ENCODE data around the gene PRKCE. TPM values are rescaled to one million over a fixed set of nuclear protein-coding genes. Genes with fewer than 3 reads are reported as not detected.

PRKCE gene
- total RNA-seq, 1 donor, result 12.5 TPM

GRCh38 chr2:45777996-45778719, 126.7 kb downstream of the PRKCE start:
- no peak overlapping the region for H3K4me3 ChIP-seq (ENCODE audit: low read depth, low read length)
- TF ChIP-seq CTCF (IDR thresholded peaks at IDR 0.05; ENCODE audit: insufficient read depth, low read length), result no peak
- no peak for DNase-seq (ENCODE audit: low read depth)

- no peak overlapping the region for H3K4me3 ChIP-seq (ENCODE audit: low read depth, low read length)
- DNase-seq (ENCODE audit: low read depth), result peak; percentile 83
- peak; percentile 80 for TF ChIP-seq CTCF (IDR thresholded peaks at IDR 0.05; ENCODE audit: insufficient read depth, low read length)
These were observed 127.3 kb downstream of the PRKCE start for GRCh38 chr2:45778720-45779171.

- no peak overlapping the region for H3K4me3 ChIP-seq (ENCODE audit: low read depth, low read length)
- no peak for TF ChIP-seq CTCF (IDR thresholded peaks at IDR 0.05; ENCODE audit: insufficient read depth, low read length)
- no peak for DNase-seq (ENCODE audit: low read depth)
These were observed 129.3 kb downstream of the PRKCE start for GRCh38 chr2:45780541-45781463.

DNA sequence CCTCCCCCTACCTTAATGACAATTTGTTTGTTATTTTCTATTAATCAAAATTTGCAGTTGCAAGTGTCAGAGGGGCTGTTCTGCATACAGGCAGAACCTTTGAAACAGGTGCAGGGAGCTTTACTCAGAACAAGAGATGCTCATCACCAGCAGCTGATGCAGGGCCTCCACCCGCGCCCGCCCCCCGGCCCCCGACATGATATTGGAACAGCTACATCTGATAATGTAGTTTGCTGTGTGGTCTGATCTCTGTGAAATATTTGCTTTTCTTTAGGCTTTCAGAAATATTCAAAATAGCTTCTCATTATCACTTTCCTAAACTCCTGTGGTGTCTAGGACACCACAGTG, 130.0 kb downstream of the PRKCE start:
- DNase-seq (ENCODE audit: low read depth), result no peak
- TF ChIP-seq CTCF (IDR thresholded peaks at IDR 0.05; ENCODE audit: insufficient read depth, low read length), result no peak
- H3K4me3 ChIP-seq (ENCODE audit: low read depth, low read length), result no peak overlapping the region

DNA sequence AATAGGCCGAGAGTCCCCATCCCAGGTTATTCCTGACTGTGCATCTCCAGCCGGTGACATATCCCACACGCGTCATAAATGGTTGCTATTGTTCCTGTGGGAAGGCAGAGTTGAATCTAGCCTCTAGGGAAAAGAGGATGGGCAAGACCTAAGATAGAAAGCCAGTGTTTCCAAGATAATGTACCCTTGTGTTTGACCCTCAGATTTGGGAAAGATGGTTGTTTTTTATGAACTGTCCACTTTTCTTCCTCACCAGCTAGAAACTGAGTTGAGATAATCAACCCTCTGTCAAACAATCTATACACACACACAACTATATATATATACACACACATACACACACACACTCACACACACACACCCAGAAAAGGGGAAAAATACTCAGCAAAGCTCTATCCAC, 131.0 kb downstream of the PRKCE start:
- no peak for TF ChIP-seq CTCF (IDR thresholded peaks at IDR 0.05; ENCODE audit: insufficient read depth, low read length)
- no peak overlapping the region for H3K4me3 ChIP-seq (ENCODE audit: low read depth, low read length)
- no peak for DNase-seq (ENCODE audit: low read depth)

DNA sequence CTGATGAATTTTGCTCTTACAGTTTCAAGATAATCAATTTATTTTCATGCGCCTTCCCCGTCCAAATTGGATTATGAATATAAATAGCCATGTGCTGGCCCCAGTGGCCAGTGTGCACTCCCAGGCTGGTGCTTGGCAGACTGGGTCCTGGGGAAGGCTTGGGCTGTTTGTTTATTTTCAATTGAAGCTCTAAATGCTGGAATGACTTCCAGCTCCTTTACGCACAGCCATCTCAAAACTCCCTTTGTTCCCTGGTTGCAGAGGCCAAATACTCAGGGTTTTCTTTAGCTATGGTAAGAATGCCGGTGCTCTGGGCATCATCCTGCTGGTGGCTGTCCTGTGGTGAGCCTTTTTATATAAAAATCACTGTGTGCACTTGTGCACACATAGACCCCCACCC, 131.5 kb downstream of the PRKCE start:
- no peak overlapping the region for H3K4me3 ChIP-seq (ENCODE audit: low read depth, low read length)
- no peak for DNase-seq (ENCODE audit: low read depth)
- TF ChIP-seq CTCF (IDR thresholded peaks at IDR 0.05; ENCODE audit: insufficient read depth, low read length), result no peak

Measured in fibroblast of the aortic adventitia (primary cell).